ENCODE data around the gene FZD8.
"Not testable (repeated sequence)": the region's sequence is repeated elsewhere in the genome, so short reads cannot be mapped to it uniquely, and the experiment has no call there.

Gene FZD8, protein sequence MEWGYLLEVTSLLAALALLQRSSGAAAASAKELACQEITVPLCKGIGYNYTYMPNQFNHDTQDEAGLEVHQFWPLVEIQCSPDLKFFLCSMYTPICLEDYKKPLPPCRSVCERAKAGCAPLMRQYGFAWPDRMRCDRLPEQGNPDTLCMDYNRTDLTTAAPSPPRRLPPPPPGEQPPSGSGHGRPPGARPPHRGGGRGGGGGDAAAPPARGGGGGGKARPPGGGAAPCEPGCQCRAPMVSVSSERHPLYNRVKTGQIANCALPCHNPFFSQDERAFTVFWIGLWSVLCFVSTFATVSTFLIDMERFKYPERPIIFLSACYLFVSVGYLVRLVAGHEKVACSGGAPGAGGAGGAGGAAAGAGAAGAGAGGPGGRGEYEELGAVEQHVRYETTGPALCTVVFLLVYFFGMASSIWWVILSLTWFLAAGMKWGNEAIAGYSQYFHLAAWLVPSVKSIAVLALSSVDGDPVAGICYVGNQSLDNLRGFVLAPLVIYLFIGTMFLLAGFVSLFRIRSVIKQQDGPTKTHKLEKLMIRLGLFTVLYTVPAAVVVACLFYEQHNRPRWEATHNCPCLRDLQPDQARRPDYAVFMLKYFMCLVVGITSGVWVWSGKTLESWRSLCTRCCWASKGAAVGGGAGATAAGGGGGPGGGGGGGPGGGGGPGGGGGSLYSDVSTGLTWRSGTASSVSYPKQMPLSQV

GRCh38 chr10:35642035-35642792 is at the start of gene FZD8:
Gene FZD8, minus strand, starts transcription at chr10:35642296. Its CDS starts 867 bp downstream, at chr10:35641429.
- peak; percentile 84 for DNase-seq (ENCODE audit: low spot score)

DNA sequence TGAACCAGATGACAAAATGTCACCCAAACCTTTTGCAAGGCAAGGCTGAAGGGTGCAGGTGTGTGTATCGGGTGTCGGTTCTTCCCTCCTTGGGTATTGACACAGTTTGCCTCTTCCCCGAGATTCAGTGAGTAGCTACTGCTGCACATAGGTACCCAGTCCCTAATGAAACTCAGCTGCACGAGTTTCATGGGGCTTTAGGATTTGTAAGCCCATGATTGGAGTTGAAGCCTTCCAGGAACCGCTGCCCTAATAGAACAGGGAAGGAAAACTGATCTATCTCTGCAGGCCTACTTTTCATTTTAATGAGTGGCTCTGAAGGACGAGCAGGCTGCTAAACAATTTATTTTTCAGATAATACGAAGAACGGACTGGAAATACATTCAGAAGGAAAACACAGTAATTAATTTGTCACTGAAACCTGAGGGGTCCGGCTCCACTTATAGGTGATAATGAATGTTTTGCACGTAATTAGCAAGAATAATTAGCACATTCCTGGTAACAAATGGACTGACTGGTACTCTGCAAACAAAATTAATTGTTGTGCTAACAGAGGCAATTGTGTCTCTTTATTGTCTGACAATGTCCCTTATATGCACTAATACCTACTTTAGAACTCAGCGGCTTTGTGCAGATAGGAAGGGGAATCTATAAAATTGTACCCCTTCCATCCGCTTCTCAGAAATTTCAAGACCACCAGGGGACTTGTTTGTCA is 49.6 kb upstream of the FZD8 start:
- no peak for DNase-seq (ENCODE audit: low spot score)

- DNase-seq (ENCODE audit: low spot score), result no peak
These were observed 48.4 kb upstream of the FZD8 start for GRCh38 chr10:35690534-35690933.

GRCh38 chr10:35685858-35686257 is 43.8 kb upstream of the FZD8 start:
- not testable (repeated sequence) for DNase-seq (ENCODE audit: low spot score)

DNA sequence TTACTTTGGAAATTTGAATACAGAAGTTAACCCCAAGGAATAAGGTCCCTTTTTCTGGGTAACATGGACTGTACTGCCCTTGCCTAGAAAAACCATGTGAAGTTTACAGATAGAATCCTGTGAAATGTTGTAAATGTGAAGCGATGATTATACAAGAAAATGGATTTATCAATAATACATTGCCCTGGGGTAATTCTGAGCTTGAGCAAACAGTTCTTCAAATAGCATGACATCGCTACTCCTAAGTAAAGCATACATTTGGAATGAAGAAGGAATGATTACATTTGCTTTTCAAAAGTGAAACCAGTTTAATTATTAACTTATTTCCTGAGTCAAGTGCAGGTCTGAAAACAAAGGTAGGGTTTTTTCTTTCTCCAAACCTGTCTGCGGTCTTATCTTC is 43.3 kb upstream of the FZD8 start:
- DNase-seq (ENCODE audit: low spot score), result peak; percentile 56

- no peak for DNase-seq (ENCODE audit: low spot score)
These were observed 42.5 kb upstream of the FZD8 start for GRCh38 chr10:35684586-35684985.

- no peak for DNase-seq (ENCODE audit: low spot score)
These were observed 33.8 kb upstream of the FZD8 start for GRCh38 chr10:35675846-35676245.

DNA sequence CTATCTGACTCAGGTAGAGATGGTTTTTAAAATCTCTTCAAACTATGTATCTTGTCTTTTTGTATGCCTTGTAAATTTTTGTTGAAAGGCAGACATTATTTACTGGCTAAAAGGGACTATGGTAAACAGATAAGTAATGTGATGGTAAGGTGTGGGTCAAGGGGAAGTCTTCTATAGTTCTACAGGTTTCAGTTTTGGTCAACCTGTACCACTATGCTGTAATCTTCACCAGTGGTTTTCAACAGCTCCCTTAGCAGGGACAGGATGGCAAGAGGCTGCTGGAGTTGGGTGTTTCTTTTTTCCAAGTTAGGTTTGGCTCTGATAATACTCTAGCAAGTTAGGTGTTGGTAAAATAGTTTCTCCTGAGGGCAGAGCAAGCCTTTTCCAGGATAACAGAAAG is 32.7 kb upstream of the FZD8 start:
- no peak for DNase-seq (ENCODE audit: low spot score)

- DNase-seq (ENCODE audit: low spot score), result no peak
These were observed 27.0 kb upstream of the FZD8 start for GRCh38 chr10:35668865-35669650.

DNA sequence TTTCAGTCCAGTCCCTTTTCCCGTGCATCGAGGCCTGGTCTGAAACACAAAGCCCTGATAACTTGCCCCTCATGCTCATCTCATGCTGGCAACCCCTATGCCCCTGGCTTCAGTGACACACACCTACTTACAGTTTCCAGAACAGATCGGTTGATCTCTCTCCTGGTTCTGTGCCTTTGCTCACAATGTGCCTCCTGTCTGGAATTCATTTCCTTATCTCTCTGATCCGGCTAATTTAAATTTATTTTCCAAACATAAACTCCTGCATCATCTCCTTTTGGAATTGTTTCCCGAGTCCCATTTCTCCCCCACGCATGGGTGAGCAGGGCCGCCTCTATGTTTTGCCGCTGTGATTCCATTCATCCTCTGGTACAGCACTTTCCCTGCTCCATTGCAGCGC is 25.9 kb upstream of the FZD8 start:
- DNase-seq (ENCODE audit: low spot score), result no peak

DNA sequence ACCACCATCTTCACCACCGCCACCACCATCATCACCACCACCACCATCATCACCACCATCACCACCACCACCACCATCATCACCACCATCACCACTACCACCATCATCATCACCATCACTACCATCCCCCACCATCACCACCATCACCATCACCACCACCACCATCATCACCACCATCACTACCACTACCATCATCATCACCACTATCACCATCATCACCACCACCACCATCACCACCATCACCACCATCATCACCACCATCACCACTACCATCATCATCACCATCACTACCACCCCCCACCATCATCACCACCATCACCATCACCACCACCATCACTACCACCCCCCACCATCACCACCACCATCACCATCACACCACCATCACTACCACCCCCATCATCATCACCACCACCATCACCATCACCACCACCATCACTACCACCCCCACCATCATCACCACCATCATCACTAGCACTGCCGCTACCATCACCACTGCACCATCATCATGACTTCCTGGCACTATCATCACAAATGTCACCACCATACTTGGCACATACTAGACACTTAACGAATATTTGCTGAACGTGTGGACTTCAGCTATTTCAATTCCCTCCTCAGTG is 25.3 kb upstream of the FZD8 start:
- no peak for DNase-seq (ENCODE audit: low spot score)

DNA sequence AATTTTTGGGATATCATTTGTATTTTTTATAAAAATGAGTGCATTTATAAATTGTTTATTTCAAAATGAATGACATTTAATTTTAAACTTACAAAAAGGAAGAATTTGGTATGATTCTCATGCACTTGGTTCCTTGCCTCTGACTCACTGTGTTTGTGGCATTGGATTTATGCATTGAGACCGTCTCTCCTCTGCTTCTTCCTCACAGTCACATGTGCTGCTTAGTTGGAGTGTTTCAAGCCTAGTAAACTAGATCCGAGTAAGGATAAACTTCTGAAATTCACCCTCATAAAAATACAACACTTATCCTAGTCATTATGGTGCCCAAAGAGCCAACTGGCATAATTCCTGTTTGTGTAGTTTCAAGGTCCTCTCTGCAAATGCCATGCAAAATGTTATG is 19.1 kb upstream of the FZD8 start:
- DNase-seq (ENCODE audit: low spot score), result no peak

GRCh38 chr10:35659456-35659855 is 17.4 kb upstream of the FZD8 start:
- no peak for DNase-seq (ENCODE audit: low spot score)

DNA sequence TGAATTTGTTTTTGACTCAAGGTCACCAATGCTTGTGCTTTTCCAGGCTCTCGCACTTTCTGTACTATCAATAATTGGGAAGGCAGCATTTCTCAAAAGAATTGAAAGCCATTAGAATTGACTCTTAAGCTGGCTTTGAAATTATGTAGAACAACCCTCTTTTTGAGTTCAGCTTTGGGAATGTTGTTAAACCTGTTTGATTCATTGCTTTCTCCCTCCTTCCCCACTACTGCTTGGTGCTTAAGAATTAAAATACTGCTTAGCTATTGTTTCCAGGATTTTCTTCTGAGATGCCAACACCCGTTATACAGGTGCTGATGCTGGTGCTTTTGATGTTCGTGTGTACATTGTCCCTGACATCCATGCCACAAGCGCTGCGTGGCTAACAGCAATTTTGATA is 15.5 kb upstream of the FZD8 start:
- DNase-seq (ENCODE audit: low spot score), result no peak

GRCh38 chr10:35652824-35653223 is 10.7 kb upstream of the FZD8 start:
- no peak for DNase-seq (ENCODE audit: low spot score)

DNA sequence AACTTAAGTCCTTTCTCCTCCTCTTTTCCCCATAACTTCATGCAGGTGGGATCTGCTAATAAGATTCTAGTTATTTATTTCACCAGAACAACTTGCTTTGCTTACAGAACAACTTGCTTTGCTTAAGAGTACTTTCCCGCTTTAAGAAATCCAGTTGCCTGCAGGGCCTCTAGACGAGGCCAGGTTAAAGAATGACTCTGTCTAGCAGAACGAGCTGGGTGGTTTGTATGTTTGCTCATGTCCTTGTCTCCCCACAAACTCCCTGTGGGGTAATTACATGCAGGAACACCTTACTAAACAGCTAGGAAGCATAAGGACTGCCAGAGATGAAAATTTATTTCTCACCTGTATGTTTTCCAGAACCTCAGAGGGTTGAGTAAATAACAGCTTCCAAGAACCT is 8.8 kb upstream of the FZD8 start:
- no peak for DNase-seq (ENCODE audit: low spot score)

DNA sequence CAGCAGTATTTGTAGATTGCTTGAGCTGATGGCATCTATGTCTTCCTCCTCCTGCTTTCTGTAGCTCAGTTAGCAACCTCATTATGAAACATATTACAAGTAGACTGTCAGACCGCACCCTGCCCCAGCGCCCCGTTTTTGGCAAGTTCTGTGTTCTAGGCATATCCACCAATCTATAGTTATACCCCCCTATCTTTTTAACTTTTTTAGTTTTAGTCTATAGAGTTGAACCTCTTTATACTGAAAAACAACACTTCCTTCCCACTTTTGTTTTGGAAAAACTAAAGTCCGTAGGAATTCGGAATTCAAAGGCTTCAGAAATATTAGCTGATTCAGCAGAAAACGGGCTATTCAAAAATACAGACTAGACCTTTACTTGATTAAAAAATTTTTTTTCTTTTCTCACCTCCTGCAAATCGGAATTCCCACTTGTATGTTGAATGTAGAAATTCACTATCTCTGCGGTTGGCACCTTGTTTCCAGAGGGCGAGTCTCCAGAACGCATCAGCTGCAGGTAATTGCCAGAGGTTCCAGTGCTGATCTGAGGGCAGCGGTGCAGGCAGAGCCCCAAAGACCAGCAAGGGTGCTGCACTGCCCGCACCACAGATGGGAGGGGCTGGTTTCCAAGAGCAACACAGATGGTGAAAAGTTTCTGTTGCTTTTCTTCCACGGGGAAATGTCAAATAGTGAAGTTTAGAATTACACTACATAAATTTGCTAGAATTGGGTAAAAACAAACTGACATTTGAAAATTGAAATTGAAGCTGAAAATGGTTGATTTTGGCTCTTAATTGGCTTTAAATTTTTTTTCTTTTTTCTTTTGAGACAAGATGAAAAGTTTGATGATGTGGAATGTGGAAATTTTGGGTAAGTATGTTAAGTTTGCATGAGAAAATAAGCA is 2.2 kb upstream of the FZD8 start:
- no peak for DNase-seq (ENCODE audit: low spot score)

- DNase-seq (ENCODE audit: low spot score), result no peak
These were observed 1.3 kb upstream of the FZD8 start for GRCh38 chr10:35643151-35644049.

DNA sequence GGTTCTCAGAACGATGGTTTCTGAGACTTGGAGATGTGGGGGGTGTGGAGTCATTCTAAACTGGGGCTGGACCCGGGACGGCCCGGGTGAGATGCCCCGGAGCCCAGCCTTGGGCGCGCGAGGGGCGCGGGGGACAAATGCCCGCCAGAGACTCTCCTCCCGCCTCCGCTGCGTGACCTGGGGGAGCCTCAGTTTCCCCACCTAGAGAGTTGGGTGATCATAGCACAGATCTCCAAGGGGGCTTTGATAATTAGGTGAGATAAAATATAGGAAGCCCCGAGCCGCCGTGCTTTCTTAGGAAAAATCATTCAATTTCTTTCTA is 658 bp upstream of the FZD8 start:
- DNase-seq (ENCODE audit: low spot score), result no peak
